Naive thymus-derived CD8-positive, alpha-beta T cell (primary cell): ENCODE measurements around the gene NDUFB3. TPM values are rescaled to one million over a fixed set of nuclear protein-coding genes. Genes with fewer than 3 reads are reported as not detected.
"Not testable (repeated sequence)": the region's sequence is repeated elsewhere in the genome, so short reads cannot be mapped to it uniquely, and the experiment has no call there.

Experiments
- ATAC-seq, 2 donors: fragments of 150-1000 bp; cut with Tn5 transposase in 1 of 2; sonication (Bioruptor Pico), chemical (Tn5 transposase) in 1 of 2; 1 replicate in 1 of 2; 2 replicates in 1 of 2; pipeline ENCODE4 v1.10.0; 2021; ENCODE audit warnings: mild to moderate bottlenecking in 2 of 2, moderate library complexity in 2 of 2
- POLR2A ChIA-PET: fragments of 350-600 bp; sonication (Branson Sonifier 250); formaldehyde crosslinking; loops from one replicate; lab custom pipeline; 2021; ENCODE audit warnings: antibody characterized with exemption; lab: Charles Lee
- DNase-seq, 10 donors: peaks; one replicate each; pipeline versions ENCODE4 v3.0.0 to v3.0.0-alpha.2; 2020 to 2022
- H3K27ac Mint-ChIP-seq, 10 donors: one replicate each; pipeline ENCODE4 v1.8.0; 2020 to 2022; ENCODE audit warnings: mild to moderate bottlenecking in 10 of 10, mixed read lengths in 10 of 10, moderate library complexity in 4 of 10, inconsistent platforms in 1 of 10
- H3K27me3 Mint-ChIP-seq, 5 donors: one replicate each; pipeline ENCODE4 v1.8.0; 2021 to 2022; ENCODE audit warnings: mixed read lengths in 5 of 5
- H3K36me3 Mint-ChIP-seq, 3 donors: one replicate each; pipeline ENCODE4 v1.8.0; 2020 to 2022; ENCODE audit warnings: mixed read lengths in 3 of 3, mild to moderate bottlenecking in 2 of 3, inconsistent platforms in 1 of 3
- H3K4me1 Mint-ChIP-seq, 4 donors: one replicate each; pipeline ENCODE4 v1.8.0; 2021 to 2022; ENCODE audit warnings: mixed read lengths in 4 of 4
- H3K4me3 Mint-ChIP-seq, 10 donors: one replicate each; pipeline ENCODE4 v1.8.0; 2020 to 2022; ENCODE audit warnings: mild to moderate bottlenecking in 10 of 10, mixed read lengths in 10 of 10, moderate library complexity in 6 of 10, inconsistent platforms in 1 of 10
- H3K9me3 Mint-ChIP-seq, 9 donors: one replicate each; pipeline ENCODE4 v1.8.0; 2020 to 2022; ENCODE audit warnings: mixed read lengths in 9 of 9, mild to moderate bottlenecking in 3 of 9, inconsistent platforms in 1 of 9, moderate library complexity in 1 of 9
- polyA plus RNA-seq, 3 donors: library from polyadenylated mRNA; unstranded; fragments of 300-500 nt; fragmentation: Illumina TruSeq; gene quantifications; one replicate each; pipeline ENCODE4 v1.2.3, GENCODE V29; 2021
- total RNA-seq, 8 experiments: library from RNA in 2 of 8; stranded (reverse) in 2 of 8; gene quantifications; one replicate each; pipeline ENCODE4 v1.2.3 and lab custom pipeline; 2021 to 2026

Gene NDUFB3
- total and polyA plus RNA-seq, 5 experiments from 2014 or later, result 40.6 to 299 (median 279) TPM

GRCh38 chr2:201117735-201118094, 45.9 kb downstream of the NDUFB3 start:
- Mint-ChIP-seq H3K4me1 (peaks cover 40 to 75% (median 61%) of the 10 kb centered on the region in 4 donors), H3K4me3 (peak overlapping the region; percentile 89 to 100 (median 98)), H3K27ac (peak overlapping the region; percentile 97 to 100 (median 99))
- DNase-seq (peak in 3 of 10 donors; percentile 16 to 69 (median 30)), ATAC-seq (peak in 1 of 2 donors; percentile 10)
- H3K36me3 Mint-ChIP-seq, H3K9me3 Mint-ChIP-seq, H3K27me3 Mint-ChIP-seq: not testable (repeated sequence)
- POLR2A ChIA-PET, result interaction anchor here (0.8 to 5.0 kb wide), 27 partner anchors 12 to 404 kb away, joined by 3 to 75 read pairs (median 5); partner anchors contain the start of genes CASP10, CASP8, CLK1 and HYCC2

DNA sequence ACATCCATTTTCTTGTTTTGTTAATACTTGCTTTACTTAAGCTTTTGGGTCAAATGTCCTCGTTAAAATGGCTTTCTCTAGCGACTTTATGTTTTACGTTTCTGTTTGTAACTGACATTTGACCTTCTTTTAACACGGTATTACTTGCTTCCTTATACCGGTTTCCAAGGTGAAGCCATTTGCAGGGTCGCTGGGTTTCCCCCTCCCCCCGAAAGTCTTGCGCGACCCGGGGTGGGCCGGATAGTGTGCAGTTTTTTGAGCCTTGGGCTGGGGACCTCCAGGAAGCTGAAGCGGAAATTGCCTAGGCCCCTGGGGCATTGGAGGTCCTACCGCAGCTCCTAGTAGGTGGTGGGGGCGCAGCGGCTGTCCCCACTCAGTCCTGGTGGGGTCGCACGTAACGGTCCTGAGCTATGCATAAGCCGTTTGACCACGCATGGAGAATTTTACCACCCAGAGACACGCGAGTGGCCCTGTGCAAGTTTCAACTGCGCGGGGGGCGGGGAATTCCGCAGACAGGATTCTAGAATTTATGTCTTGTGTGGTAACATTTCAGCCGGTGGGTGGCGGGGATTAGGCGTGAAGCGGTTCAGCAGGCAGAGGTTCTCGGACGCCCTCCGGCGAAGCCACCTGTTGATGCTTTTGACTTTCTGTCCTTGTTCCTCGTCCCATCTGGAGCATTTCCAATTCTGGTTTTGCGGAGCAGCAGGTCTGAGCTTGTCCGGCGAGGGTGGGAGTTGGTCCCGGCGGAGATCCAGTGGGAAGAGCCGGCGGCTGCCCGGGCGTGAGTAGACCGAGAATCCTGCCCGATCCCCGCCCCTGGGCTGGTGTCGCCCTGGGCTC, 46.5 kb downstream of the NDUFB3 start:
- POLR2A ChIA-PET, result interaction anchor here (0.8 to 5.0 kb wide), 27 partner anchors 12 to 405 kb away, joined by 3 to 75 read pairs (median 5); partner anchors contain the start of genes CASP10, CASP8, CLK1 and HYCC2
- ATAC-seq (peak; percentile 55 to 60), DNase-seq (peak; percentile 68 to 90 (median 78))
- H3K36me3 Mint-ChIP-seq, result peaks cover 0 to 11% (median 3%) of the 10 kb centered on the region in 3 donors
- H3K9me3 Mint-ChIP-seq, result no peaks in the 10 kb centered on the region
- H3K4me3 Mint-ChIP-seq, result peak overlapping the region; percentile 89 to 100 (median 98)
- H3K27me3 Mint-ChIP-seq, result no peaks in the 10 kb centered on the region
- peaks cover 38 to 79% (median 63%) of the 10 kb centered on the region in 4 donors for H3K4me1 Mint-ChIP-seq
- peak overlapping the region; percentile 97 to 100 (median 99) for H3K27ac Mint-ChIP-seq

DNA sequence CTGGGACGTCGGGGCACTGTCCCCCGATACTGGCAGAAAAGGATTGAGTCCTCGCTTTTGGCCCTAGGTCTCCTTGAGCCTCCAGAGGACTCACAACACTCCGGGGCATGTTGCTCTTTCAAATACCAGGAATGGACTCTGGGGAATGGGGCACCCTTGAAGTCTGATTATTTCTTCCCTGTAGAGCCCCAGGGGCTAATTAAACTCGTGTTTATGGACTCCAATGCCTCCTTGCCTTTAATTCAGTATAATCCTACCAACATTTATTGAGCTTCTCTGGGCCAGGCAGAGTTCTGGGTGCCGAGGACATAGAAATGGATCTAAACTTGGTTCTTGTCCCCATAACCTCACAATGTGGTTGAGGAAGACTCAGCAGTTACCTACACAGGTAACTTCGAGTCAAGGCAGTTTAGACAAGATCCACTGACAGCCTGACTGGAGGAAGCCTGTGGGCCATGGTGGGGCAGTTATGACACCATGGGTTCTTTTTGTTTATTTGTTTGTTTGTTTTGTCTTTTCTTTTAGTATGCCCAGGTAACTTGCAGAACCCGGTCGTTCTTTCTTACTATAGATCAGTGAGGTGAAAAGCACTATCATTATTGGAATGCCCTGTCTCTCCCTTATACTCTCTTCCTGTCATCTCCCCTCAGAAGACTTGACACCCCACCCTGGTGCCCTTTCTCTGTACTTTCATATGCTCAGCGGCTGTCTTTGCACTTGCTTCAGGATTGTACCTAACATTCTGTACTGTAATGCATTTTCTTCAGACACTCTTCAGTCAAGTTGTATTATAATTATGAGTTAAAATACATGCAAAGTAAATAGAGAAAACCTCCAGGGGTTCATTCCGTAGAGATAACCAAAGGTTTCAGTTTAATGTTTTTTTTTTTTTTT, 47.4 kb downstream of the NDUFB3 start:
- DNase-seq (peak in 3 of 10 donors; percentile 24 to 38 (median 37)), ATAC-seq (peak in 1 of 2 donors; percentile 3)
- peak overlapping the region; percentile 97 to 100 (median 99) for H3K27ac Mint-ChIP-seq
- POLR2A ChIA-PET, result interaction anchor here (0.8 to 5.0 kb wide), 13 partner anchors 18 to 255 kb away, joined by 3 to 75 read pairs (median 6); partner anchors contain the start of genes CASP10, CLK1, HYCC2 and NDUFB3
- no peaks in the 10 kb centered on the region for H3K9me3 Mint-ChIP-seq
- H3K4me1 Mint-ChIP-seq, result peaks cover 40 to 82% (median 66%) of the 10 kb centered on the region in 4 donors
- no peaks in the 10 kb centered on the region for H3K27me3 Mint-ChIP-seq
- H3K36me3 Mint-ChIP-seq, result peaks cover 0 to 11% (median 3%) of the 10 kb centered on the region in 3 donors
- peak overlapping the region; percentile 89 to 100 (median 98) for H3K4me3 Mint-ChIP-seq

DNA sequence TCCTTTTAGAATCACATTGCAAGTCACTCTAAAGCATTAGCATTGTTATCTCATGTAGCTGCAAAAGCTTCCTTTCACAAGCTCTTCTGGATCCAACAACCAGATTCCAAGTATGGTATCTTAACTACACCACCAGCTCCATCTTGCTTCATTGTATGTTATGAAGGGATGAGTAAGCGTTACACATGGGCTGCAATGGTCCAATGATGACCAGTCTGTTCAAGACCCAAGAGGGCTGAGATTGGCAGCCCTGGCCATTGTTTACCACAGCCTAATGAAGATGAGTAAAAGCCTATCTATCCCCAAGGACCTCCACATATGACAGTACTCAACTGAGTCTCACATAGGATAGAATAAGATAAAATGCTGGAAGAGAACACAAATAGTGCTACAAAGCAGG, 50.5 kb downstream of the NDUFB3 start:
- peak overlapping the region; percentile 34 to 99 (median 66) for H3K4me3 Mint-ChIP-seq
- ATAC-seq (no peak), DNase-seq (no peak)
- H3K27ac Mint-ChIP-seq, result peak overlapping the region; percentile 24 to 100 (median 90)
- no peaks in the 10 kb centered on the region for H3K9me3 Mint-ChIP-seq
- H3K4me1 Mint-ChIP-seq, result peaks cover 55 to 87% (median 79%) of the 10 kb centered on the region in 4 donors
- POLR2A ChIA-PET, result interaction anchor here (1.3 kb wide), 1 partner anchor 110 kb away, joined by 4 read pairs; no protein-coding TSS in a partner anchor
- peaks cover 0 to 11% (median 3%) of the 10 kb centered on the region in 3 donors for H3K36me3 Mint-ChIP-seq
- no peaks in the 10 kb centered on the region for H3K27me3 Mint-ChIP-seq

GRCh38 chr2:201126308-201127151, 54.7 kb downstream of the NDUFB3 start:
- H3K27me3 Mint-ChIP-seq, result no peaks in the 10 kb centered on the region
- peak overlapping the region; percentile 92 to 100 (median 98) for H3K27ac Mint-ChIP-seq
- peaks cover 0 to 23% (median 1%) of the 10 kb centered on the region in 3 donors for H3K36me3 Mint-ChIP-seq
- peaks cover 64 to 95% (median 90%) of the 10 kb centered on the region in 4 donors for H3K4me1 Mint-ChIP-seq
- H3K4me3 Mint-ChIP-seq, result peak overlapping the region; percentile 76 to 96 (median 90)
- POLR2A ChIA-PET, result interaction anchor here (0.6 to 1.1 kb wide), 4 partner anchors 9 to 414 kb away, joined by 3 to 4 read pairs (median 4); no protein-coding TSS in a partner anchor
- no peak for ATAC-seq
- no peak for DNase-seq
- no peaks in the 10 kb centered on the region for H3K9me3 Mint-ChIP-seq

DNA sequence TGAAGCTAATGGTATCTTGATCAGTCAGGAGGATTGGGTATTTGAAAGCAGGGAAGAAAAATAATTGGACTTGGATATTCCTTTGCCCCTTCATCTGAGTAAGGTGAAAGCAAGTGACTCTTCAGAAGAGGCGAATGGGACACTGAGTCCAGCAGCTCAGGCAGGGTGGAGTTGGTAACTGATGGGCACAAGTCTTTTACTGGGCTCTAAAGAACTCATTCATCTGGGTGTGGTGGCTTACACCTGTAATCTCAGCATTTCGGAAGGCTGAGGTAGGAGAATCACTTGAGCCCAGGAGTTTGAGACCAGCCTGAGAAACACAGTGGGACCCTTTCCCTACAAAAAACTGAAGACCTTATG, 55.3 kb downstream of the NDUFB3 start:
- no peak for DNase-seq
- H3K27me3 Mint-ChIP-seq, result no peaks in the 10 kb centered on the region
- ATAC-seq, result no peak
- H3K4me3 Mint-ChIP-seq, result peak overlapping the region; percentile 76 to 96 (median 90)
- peak overlapping the region; percentile 92 to 100 (median 98) for H3K27ac Mint-ChIP-seq
- POLR2A ChIA-PET, result interaction anchor here (0.7 to 1.5 kb wide), 3 partner anchors 8 to 238 kb away, joined by 3 to 4 read pairs (median 3); partner anchors contain the start of genes NIF3L1 and PPIL3
- peaks cover 62 to 95% (median 89%) of the 10 kb centered on the region in 4 donors for H3K4me1 Mint-ChIP-seq
- H3K36me3 Mint-ChIP-seq, result peaks cover 0 to 22% (median 0%) of the 10 kb centered on the region in 3 donors
- no peaks in the 10 kb centered on the region for H3K9me3 Mint-ChIP-seq

DNA sequence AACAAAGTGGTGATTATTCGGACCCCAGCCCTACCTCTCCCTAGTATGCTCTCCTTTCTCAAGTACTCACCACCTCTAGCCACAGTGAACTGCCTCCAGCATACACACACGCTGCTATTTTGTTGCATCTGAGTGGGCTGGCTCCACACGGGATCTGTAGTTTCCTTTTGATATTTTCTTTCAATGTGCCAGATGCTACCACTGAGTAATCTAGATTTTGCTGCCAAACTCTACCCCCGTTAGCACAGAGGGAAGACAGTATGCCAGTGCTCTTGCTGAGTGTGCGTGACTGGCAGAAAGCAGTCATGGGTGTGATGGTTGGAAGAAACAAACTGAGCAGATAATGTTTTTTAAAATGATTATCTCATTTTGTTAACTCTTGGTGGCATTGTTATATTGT, 55.8 kb downstream of the NDUFB3 start:
- Mint-ChIP-seq H3K9me3 (no peaks in the 10 kb centered on the region), H3K27me3 (no peaks in the 10 kb centered on the region), H3K4me1 (peaks cover 60 to 94% (median 88%) of the 10 kb centered on the region in 4 donors), H3K36me3 (peaks cover under 1 to 21% (median 1%) of the 10 kb centered on the region in 3 donors), H3K27ac (peak overlapping the region; percentile 92 to 100 (median 98)), H3K4me3 (peak overlapping the region; percentile 76 to 96 (median 90))
- ATAC-seq (peak; percentile 40 to 41), DNase-seq (no peak)
- POLR2A ChIA-PET, result interaction anchor here (1.1 to 1.5 kb wide), 2 partner anchors 8 to 238 kb away, joined by 3 to 4 read pairs; partner anchors contain the start of genes NIF3L1 and PPIL3

GRCh38 chr2:201128033-201128432, 56.2 kb downstream of the NDUFB3 start:
- Mint-ChIP-seq H3K4me1 (peaks cover 63 to 94% (median 88%) of the 10 kb centered on the region in 4 donors), H3K36me3 (peaks cover 6 to 23% (median 6%) of the 10 kb centered on the region in 3 donors), H3K9me3 (no peaks in the 10 kb centered on the region), H3K27ac (peak overlapping the region in 8 of 10 donors; percentile 92 to 100 (median 98)), H3K27me3 (no peaks in the 10 kb centered on the region), H3K4me3 (peak overlapping the region in 9 of 10 donors; percentile 76 to 96 (median 90))
- DNase-seq, result no peak
- no peak for ATAC-seq
- POLR2A ChIA-PET, result interaction anchor here (1.5 kb wide), 1 partner anchor 239 kb away, joined by 3 read pairs; the partner anchor contains the start of genes NIF3L1 and PPIL3

DNA sequence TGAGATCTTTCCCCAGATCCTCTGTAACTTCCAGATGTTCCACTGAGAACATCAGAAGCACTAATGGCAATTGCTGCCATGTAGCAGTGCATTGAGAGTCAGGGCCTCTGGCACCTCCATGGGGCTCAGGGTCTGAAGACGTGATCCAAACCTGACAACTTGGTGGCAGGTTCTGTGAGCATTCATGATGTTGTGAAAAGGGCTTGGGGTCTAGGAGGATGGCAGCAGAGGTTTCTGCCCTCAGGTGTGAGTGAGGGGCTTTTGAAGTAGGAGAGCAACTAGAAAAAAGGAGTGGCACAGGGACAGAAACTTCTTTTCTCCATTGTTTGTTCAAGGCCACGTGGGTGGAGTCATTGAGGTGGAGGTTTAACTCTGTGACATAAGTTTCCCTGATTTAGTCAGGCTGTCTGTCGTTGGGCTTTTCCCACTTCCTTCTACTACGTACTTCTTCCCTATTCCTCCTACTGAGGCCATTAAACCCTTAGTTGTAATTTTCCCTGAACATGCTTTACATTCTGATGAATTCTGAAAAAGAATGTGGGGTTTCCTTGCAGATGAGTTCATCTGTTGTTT, 57.2 kb downstream of the NDUFB3 start:
- no peaks in the 10 kb centered on the region for H3K27me3 Mint-ChIP-seq
- POLR2A ChIA-PET, result interaction anchor here (0.8 to 1.3 kb wide), 4 partner anchors 8 to 265 kb away, joined by 3 to 4 read pairs (median 3); no protein-coding TSS in a partner anchor
- peak overlapping the region; percentile 86 to 97 (median 94) for H3K27ac Mint-ChIP-seq
- ATAC-seq (no peak), DNase-seq (no peak)
- no peaks in the 10 kb centered on the region for H3K9me3 Mint-ChIP-seq
- H3K4me3 Mint-ChIP-seq, result peak overlapping the region; percentile 23 to 81 (median 74)
- peaks cover 6 to 30% (median 9%) of the 10 kb centered on the region in 3 donors for H3K36me3 Mint-ChIP-seq
- peaks cover 62 to 89% (median 84%) of the 10 kb centered on the region in 4 donors for H3K4me1 Mint-ChIP-seq

GRCh38 chr2:201130524-201131186, 58.9 kb downstream of the NDUFB3 start:
- Mint-ChIP-seq H3K27ac (peak overlapping the region; percentile 61 to 97 (median 92)), H3K36me3 (peaks cover 6 to 40% (median 9%) of the 10 kb centered on the region in 3 donors), H3K9me3 (no peaks in the 10 kb centered on the region), H3K27me3 (no peaks in the 10 kb centered on the region), H3K4me1 (peaks cover 47 to 78% (median 70%) of the 10 kb centered on the region in 4 donors), H3K4me3 (peak overlapping the region; percentile 36 to 80 (median 60))
- POLR2A ChIA-PET, result interaction anchor here (1.3 kb wide), 1 partner anchor 27 kb away, joined by 4 read pairs; no protein-coding TSS in a partner anchor
- peak; percentile 61 to 64 for ATAC-seq
- DNase-seq, result peak in 3 of 10 donors; percentile 31 to 54 (median 34)
